OCI-M1 (cell line): Measurements from ENCODE around the gene DHX9.
A peak's percentile ranks its signal among the peaks of the same experiment; 100 is the strongest.

Experiments
- DNase-seq: peaks from one replicate; lab custom pipeline; 2025; lab: John Stamatoyannopoulos, UW

The DHX9 gene

DNA sequence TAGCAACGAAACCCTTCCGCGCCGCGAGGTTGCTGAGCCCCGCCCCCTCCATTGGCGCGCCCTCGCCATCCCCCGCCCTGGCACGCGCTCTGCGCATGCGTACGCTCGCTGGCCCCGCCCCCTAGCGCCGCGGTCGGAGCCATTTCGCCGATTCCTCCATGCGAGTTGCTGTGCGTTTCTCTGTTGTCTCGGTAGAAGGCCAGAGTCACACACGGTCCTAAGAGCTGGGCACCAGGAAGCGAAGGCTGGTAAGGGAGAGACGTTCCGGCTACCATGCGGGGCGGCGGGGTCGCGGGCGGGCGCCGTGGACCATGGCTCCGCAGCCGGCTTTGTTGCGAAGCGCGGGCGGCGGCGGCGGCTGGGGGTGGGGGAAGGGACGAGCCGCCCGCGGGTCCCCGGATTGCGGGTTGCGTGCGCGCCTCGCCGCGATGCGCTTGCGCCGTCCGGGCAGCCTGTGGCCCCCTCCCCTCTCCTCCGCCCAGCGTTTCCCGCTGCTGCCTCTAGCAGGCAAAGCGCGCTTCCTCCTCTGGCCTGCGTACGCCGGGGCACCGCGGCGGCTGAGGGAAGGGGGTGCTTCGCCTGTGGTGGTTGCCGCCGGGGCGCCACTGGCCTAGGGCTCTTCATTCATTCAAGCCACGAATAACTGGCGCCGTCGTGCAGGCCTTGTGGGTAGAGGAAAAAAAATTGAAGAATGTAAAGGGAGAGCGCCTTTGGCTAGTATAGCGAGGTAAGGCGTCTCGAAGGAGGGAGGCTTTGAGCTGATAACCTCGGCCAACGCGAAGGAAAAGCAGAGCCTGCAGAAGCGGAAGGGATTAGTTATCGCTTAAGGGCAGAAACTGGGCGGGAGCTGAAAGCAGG lies at the start of gene DHX9:
DHX9 (plus strand) TSS at position 139 of the 858 bp plus-strand sequence. CDS start 3,220 bp downstream, outside the sequence.
- peak; percentile 98 for DNase-seq

GRCh38 chr1:182791281-182792179 lies 47.6 kb upstream of the DHX9 start:
- DNase-seq, result peak; percentile 97

DNA sequence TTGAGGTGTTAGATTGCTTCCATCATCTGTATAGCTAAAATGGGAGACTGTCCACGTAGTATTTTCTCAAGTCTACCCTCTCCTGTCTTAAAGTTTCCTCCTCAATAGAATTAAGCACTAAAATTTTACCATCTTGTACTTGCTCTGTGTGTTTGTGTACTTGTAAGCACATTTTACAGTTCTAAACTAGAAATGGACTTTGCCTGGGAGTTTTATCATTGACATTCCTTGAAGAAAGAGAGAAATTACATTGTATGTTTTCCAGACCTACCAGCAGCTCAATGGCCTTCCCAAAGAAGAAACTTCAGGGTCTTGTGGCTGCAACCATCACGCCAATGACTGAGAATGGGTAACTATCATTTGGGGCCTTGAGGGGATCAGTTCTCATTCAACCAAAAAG lies 45.1 kb upstream of the DHX9 start:
- no peak for DNase-seq

DNA sequence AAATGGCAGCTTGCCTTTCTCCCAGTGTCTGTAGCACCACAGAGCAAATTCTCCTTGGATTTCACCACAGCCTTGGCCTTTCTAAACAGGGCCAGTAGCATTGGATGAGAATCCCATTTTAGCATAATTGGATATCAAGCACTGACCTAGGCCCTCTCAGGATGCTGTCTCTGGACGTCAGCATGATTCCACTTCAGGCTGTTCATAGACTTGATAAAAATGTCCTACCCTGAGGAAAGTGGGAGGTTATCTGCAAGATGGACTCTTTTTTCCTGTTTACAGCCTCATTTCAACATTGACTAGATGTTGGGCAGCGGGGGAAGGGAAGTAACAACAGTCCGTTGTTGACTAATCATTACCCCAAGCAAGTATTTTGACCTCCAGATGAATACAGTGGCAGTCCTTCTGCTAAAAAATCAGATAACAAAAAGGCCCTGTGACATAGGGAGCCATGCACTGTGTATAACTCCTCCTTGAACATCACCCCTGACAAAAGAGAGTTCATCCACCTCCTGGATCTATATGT lies 44.4 kb upstream of the DHX9 start:
- DNase-seq, result no peak

DNA sequence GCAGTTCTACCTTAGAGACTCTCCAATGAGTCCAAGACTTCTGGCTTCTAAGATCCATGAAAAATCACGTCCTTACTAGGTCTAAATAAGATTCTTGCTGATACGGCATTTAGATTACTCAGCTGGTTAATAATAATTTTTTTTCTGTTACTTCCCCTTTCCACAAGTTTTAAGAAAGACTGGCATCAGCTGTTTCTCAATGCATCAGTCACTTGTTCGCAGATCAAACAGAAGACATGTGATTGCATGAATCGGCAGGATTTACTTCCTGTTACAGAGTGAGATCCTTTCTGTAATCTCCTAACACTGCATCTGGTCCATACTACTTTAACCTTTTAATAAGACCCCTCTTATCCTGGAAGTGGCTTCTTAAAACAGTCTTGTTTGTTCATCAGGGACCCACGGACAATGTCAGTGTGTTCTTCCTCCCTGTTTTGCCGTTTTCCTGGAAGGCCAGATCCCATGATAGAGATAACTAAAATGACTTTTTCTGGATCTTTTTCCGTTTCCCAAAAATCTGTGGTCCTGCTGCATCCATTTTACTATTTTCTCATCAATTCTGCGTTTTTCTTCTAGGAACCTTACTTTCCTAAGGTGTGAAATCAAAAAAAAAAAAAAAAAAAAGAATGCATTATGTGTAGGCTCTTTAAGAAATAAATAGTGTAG lies 43.5 kb upstream of the DHX9 start:
- DNase-seq, result peak; percentile 95

GRCh38 chr1:182802006-182802803 lies 36.9 kb upstream of the DHX9 start:
- no peak for DNase-seq

GRCh38 chr1:182803846-182804245 lies 35.3 kb upstream of the DHX9 start:
- DNase-seq, result no peak

- no peak for DNase-seq
These were observed 33.0 kb upstream of the DHX9 start for GRCh38 chr1:182806015-182806678.

- no peak for DNase-seq
These were observed 31.2 kb upstream of the DHX9 start for GRCh38 chr1:182807907-182808306.

DNA sequence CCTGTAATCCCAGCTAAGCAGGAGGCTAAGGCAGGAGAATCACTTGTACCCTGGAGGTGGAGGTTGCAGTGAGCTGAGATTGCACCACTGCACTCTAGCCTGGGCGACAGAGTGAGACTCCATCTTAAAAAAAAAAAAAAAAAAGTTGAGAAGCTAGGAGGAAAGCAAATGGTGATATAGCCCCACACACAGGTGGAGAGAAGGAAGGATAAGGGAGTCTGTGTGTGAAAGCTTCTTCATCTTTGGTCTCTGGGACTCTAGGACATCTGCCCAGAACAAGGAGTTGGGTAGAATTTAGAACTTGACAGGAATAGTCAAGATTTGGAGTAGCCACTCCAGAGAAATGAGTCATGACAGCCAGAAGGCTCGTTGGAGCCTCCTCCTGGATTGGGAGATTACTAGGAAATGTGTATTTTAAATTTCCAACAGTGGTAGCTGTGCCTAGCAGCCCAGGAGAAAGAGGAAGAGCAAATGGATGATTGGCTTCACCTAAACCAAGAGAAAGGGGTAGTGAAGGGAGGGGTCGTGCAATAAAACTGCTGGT lies 29.7 kb upstream of the DHX9 start:
- DNase-seq, result no peak

GRCh38 chr1:182811975-182812722 lies 27.0 kb upstream of the DHX9 start:
- no peak for DNase-seq

- DNase-seq, result no peak
These were observed 22.3 kb upstream of the DHX9 start for GRCh38 chr1:182816863-182817262.

- DNase-seq, result no peak
These were observed 21.3 kb upstream of the DHX9 start for GRCh38 chr1:182817802-182818201.

DNA sequence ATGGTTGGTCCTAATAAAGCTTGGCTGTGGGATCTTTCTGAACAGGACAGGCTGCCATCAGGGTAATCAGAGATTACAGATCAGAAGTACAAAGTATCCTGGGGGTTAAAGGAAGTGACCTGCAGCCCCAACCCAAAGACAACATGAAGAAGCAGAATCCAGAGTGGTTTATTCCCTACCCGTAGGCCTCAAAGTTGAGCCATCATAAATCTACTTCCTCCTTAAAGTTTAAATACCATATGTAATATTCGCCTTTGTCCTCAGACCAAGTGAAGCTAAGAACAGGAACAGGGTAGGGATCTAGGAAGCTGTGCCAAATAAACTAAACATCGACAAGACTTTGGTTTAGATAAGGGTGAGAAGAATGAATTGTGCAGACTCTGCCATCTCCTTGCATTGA lies 15.9 kb upstream of the DHX9 start:
- peak; percentile 26 for DNase-seq

DNA sequence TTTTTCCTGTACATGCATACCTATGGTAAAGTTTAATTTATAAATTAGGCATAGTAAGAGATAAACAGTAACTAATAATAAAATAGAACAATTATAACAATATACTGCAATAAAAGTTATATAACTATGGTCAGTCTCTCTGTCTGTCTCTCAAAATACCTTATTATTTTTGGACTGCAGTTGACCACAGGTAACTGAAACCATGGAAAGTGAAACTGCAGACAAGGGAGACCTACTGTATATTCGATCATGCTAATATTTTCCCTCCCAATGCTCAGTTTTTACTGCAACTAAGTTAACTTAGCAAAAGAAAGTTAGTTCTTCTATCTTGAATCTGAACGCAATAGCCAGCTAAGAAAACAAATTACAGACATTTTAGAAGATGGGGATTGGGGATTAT lies 12.3 kb upstream of the DHX9 start:
- DNase-seq, result no peak

- DNase-seq, result no peak
These were observed 9.7 kb upstream of the DHX9 start for GRCh38 chr1:182829285-182829932.

- DNase-seq, result no peak
These were observed 5.9 kb upstream of the DHX9 start for GRCh38 chr1:182833271-182833670.

- DNase-seq, result no peak
These were observed 4.8 kb upstream of the DHX9 start for GRCh38 chr1:182834326-182834725.

DNA sequence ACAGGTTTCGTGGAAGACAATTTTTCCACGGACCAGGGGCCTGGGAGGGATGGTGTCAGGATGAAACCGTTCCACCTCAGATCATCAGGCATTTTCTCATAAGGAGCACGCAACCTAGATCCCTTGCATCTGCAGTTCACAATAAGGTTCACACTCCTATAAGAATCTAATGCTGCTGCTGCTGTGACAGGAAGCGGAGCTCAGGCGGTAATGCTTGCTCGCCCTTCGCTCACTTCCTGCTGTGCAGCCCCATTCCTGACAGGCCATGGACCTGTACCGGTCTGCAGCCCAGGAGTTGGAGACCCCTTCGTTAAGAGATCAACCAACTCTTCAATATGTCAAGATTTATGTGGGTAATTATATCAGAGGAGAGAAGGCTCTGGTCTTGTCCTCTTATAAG lies 3.3 kb upstream of the DHX9 start:
- no peak for DNase-seq
